ENCODE results near the gene BAZ2B. TPM values are rescaled to one million over a fixed set of nuclear protein-coding genes. Genes with fewer than 3 reads are reported as not detected.

Gene BAZ2B
- total RNA-seq, 2 donors from 2014 or later = 53.1 to 64.1 TPM

DNA sequence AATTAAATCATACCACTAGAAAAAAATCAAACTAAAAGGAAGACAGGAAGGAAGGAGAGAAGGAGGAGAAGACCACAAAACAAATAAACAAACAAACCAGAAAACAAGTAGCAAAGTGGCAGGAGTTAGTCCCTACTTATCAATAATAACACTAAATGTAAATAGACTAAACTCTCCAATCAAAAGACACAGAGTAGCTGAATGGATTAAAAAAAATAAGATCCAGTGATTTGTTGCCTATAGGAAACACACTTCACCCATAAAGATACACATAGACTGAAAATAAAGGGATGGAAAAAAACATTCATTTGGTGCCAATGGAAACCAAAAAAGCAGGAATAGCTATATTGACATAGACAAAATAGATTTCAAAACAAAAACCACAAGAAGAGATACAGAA lies 23.4 kb upstream of the BAZ2B start:
- TF ChIP-seq, protein P1, sequence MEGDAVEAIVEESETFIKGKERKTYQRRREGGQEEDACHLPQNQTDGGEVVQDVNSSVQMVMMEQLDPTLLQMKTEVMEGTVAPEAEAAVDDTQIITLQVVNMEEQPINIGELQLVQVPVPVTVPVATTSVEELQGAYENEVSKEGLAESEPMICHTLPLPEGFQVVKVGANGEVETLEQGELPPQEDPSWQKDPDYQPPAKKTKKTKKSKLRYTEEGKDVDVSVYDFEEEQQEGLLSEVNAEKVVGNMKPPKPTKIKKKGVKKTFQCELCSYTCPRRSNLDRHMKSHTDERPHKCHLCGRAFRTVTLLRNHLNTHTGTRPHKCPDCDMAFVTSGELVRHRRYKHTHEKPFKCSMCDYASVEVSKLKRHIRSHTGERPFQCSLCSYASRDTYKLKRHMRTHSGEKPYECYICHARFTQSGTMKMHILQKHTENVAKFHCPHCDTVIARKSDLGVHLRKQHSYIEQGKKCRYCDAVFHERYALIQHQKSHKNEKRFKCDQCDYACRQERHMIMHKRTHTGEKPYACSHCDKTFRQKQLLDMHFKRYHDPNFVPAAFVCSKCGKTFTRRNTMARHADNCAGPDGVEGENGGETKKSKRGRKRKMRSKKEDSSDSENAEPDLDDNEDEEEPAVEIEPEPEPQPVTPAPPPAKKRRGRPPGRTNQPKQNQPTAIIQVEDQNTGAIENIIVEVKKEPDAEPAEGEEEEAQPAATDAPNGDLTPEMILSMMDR (conservative IDR thresholded peaks at IDR 0.05) = no peak
- peaks cover 10% of the 10 kb centered on the region for H3K4me1 Mint-ChIP-seq
- no peak overlapping the region for H3K4me3 Mint-ChIP-seq
- peaks cover 16% of the 10 kb centered on the region for H3K9me3 Mint-ChIP-seq
- Histone ChIP-seq H3K36me3 (ENCODE audit: control insufficient read depth, insufficient read depth, low read length) (no peaks in the 10 kb centered on the region), H3K4me1 (ENCODE audit: control insufficient read depth, insufficient read depth, low read length) (no peaks in the 10 kb centered on the region), H3K27me3 (ENCODE audit: control insufficient read depth, insufficient read depth, low read length, poor library complexity, severe bottlenecking) (no peaks in the 10 kb centered on the region), H3K9ac (ENCODE audit: extremely low read depth, low read length, poor library complexity, severe bottlenecking) (no peak overlapping the region), H3K27ac (ENCODE audit: low read depth, low read length) (no peak overlapping the region), H3K4me3 (ENCODE audit: low read length) (peak overlapping the region; percentile 6), H3K9me3 (ENCODE audit: control insufficient read depth, low read length) (peaks cover 5% of the 10 kb centered on the region)
- H3K36me3 Mint-ChIP-seq (ENCODE audit: low read depth) = no peaks in the 10 kb centered on the region
- H3K27me3 Mint-ChIP-seq (ENCODE audit: insufficient read depth) = no peaks in the 10 kb centered on the region
- H3K27ac Mint-ChIP-seq = no peak overlapping the region
- no peak for DNase-seq

DNA sequence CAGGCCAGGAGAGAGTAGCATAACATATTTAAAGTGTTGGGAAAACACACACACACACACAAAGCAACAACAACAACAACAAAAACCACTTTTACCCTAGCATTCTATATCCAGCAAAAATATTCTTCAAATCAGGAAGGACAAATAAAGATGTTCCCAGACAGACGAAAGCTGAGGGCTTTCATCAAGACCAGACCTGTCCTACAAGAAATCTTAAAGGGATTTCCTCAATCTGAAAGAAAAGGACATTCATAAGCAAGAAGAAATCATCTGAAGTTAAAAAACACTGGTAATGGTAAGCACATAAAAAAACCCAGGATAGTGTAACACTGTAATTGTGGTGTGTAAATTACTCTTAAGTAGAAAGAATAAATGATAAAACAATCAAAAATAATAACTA lies 22.7 kb upstream of the BAZ2B start:
- Histone ChIP-seq H3K27ac (ENCODE audit: low read depth, low read length) (no peak overlapping the region), H3K27me3 (ENCODE audit: control insufficient read depth, insufficient read depth, low read length, poor library complexity, severe bottlenecking) (no peaks in the 10 kb centered on the region), H3K36me3 (ENCODE audit: control insufficient read depth, insufficient read depth, low read length) (no peaks in the 10 kb centered on the region), H3K9me3 (ENCODE audit: control insufficient read depth, low read length) (peaks cover 5% of the 10 kb centered on the region), H3K9ac (ENCODE audit: extremely low read depth, low read length, poor library complexity, severe bottlenecking) (no peak overlapping the region), H3K4me3 (ENCODE audit: low read length) (peak overlapping the region; percentile 6), H3K4me1 (ENCODE audit: control insufficient read depth, insufficient read depth, low read length) (no peaks in the 10 kb centered on the region)
- H3K9me3 Mint-ChIP-seq = peaks cover 9% of the 10 kb centered on the region
- H3K36me3 Mint-ChIP-seq (ENCODE audit: low read depth) = no peaks in the 10 kb centered on the region
- TF ChIP-seq, protein P1 (conservative IDR thresholded peaks at IDR 0.05) = no peak
- no peak overlapping the region for H3K27ac Mint-ChIP-seq
- peaks cover 16% of the 10 kb centered on the region for H3K4me1 Mint-ChIP-seq
- H3K4me3 Mint-ChIP-seq = no peak overlapping the region
- DNase-seq = no peak
- H3K27me3 Mint-ChIP-seq (ENCODE audit: insufficient read depth) = no peaks in the 10 kb centered on the region
- WGBS, 2 experiments (ENCODE audit: insufficient coverage in 1 of 2, insufficient read length in 1 of 2) = 90 to 100% methylated on average over 1 of the region's 1 CpG

DNA sequence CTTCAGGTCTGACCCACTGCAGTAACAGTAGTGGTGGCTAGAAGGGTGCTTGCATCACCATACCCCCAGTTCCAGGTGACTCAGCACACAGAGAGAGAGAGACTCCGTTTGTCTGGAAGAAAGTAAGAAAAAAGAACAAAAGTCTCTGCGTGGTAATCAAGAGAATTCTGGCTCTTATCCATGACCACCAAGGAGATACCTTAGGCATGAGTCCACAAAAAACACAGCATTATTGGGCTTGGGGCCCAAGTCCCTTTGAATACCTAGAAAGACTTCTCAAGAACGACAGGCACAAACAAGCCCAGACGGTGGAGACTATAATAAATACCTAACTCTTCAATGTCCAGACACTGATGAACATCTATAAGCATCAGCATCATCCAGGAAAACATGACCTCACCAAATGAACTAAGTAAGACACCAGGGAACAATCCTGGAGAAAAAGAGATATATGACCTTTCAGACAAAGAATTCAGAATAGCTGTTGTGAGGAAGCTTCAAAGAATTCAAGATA lies 21.7 kb upstream of the BAZ2B start:
- Mint-ChIP-seq H3K27ac (no peak overlapping the region), H3K4me3 (no peak overlapping the region), H3K36me3 (ENCODE audit: low read depth) (no peaks in the 10 kb centered on the region), H3K4me1 (peaks cover 17% of the 10 kb centered on the region), H3K27me3 (ENCODE audit: insufficient read depth) (no peaks in the 10 kb centered on the region), H3K9me3 (peaks cover 7% of the 10 kb centered on the region)
- Histone ChIP-seq H3K36me3 (ENCODE audit: control insufficient read depth, insufficient read depth, low read length) (no peaks in the 10 kb centered on the region), H3K27ac (ENCODE audit: low read depth, low read length) (no peak overlapping the region), H3K27me3 (ENCODE audit: control insufficient read depth, insufficient read depth, low read length, poor library complexity, severe bottlenecking) (no peaks in the 10 kb centered on the region), H3K9ac (ENCODE audit: extremely low read depth, low read length, poor library complexity, severe bottlenecking) (no peak overlapping the region), H3K4me3 (ENCODE audit: low read length) (peak overlapping the region; percentile 51), H3K9me3 (ENCODE audit: control insufficient read depth, low read length) (peaks cover 5% of the 10 kb centered on the region), H3K4me1 (ENCODE audit: control insufficient read depth, insufficient read depth, low read length) (no peaks in the 10 kb centered on the region)
- WGBS, 2 experiments (ENCODE audit: insufficient coverage in 1 of 2, insufficient read length in 1 of 2) = 80 to 86% methylated on average over 1 to 4 of the region's 4 CpGs
- DNase-seq = no peak
- TF ChIP-seq, protein P1 (conservative IDR thresholded peaks at IDR 0.05) = no peak
